NCI-H2196 (cell line): Measurements from ENCODE around the gene FLNC.

Experiments used
- DNase-seq: peaks from one replicate; lab custom pipeline; 2025; ENCODE audit not compliant: unreplicated experiment; lab: John Stamatoyannopoulos, UW

The FLNC gene

DNA sequence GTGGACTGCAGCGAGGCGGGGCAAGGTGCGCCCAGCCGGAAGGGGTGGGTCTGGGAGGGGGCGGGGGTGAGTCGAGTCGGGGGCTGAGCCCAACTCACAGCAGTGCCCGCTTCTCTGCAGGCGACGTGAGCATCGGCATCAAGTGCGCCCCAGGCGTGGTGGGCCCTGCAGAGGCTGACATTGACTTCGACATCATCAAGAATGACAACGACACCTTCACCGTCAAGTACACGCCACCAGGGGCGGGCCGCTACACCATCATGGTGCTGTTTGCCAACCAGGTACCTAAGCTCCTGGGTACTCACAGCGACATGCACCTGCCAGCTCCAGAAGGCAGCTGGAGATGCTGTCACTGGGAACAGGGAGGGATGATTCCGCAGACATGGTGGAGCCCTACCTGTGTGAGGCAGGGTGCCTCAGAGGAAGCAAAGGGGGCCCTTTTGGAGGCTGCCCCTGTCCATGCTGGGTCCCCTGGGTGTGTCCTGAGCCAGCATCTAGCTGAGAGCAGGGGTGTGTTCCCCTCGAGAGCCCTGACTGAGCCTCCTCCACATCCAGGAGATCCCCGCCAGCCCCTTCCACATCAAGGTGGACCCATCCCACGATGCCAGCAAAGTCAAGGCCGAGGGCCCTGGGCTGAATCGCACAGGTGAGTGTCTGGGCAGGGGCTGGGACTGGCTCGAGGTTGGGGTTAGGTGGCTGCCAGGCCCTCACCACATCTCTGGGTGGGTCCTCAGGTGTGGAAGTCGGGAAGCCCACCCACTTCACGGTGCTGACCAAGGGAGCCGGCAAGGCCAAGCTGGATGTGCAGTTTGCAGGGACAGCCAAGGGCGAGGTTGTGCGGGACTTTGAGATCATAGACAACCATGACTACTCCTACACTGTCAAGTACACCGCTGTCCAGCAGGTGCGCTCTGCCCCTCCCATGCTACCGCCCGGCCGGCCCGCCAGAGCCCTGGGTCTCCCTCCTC, 12.8 kb downstream of the FLNC start:
- peak; percentile 23 for DNase-seq

GRCh38 chr7:128843938-128844621, 13.9 kb downstream of the FLNC start:
- no peak for DNase-seq

DNA sequence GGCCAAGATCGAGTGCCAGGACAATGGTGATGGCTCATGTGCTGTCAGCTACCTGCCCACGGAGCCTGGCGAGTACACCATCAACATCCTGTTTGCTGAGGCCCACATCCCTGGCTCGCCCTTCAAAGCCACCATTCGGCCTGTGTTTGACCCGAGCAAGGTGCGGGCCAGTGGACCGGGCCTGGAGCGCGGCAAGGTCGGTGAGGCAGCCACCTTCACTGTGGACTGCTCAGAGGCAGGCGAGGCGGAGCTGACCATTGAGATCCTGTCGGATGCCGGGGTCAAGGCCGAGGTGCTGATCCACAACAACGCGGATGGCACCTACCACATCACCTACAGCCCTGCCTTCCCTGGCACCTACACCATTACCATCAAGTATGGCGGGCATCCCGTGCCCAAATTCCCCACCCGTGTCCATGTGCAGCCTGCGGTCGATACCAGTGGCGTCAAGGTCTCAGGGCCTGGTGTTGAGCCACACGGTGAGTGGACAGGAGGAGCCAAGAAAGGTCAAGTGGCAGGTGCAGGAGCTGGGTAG, 14.6 kb downstream of the FLNC start:
- no peak for DNase-seq

GRCh38 chr7:128845475-128845874, 15.3 kb downstream of the FLNC start:
- no peak for DNase-seq

DNA sequence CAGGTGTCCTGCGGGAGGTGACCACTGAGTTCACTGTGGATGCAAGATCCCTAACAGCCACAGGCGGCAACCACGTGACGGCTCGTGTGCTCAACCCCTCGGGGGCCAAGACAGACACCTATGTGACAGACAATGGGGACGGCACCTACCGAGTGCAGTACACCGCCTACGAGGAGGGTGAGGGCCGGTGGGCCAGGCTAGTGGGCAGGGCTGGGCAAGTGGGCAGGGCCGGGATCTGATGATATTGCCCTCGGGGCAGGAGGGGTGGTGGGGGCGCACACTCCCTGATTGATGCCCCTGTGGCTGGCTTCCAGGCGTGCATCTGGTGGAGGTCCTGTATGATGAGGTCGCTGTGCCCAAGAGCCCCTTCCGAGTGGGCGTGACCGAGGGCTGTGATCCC, 15.8 kb downstream of the FLNC start:
- no peak for DNase-seq

DNA sequence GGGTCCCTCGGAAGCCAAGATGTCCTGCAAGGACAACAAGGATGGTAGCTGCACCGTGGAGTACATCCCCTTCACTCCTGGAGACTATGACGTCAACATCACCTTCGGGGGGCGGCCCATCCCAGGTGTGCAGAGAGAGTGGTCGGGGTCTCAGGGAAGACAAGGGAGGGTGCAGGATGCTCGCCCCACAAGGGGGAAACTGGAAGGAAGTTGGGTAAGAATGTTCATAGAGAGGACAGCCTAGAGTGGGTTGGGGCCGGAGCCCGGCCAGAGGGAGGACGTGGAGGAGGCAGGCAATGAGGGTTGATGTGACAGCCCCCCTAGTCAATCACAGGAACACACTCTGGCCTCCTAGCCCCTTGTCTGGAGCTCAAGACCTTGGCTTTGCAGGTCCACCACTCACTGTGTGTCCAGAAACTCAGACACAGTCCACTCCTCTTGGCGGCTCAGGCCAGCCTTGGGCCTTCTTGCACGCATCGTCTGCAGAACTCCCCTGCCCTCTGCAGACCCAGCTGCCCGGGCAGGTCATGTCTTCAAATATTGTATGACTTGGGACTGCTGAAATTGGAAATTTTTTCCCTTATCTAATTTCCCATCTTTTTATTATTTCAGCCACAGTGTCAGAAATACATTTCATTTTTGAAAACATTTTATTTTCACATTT, 16.7 kb downstream of the FLNC start:
- DNase-seq = no peak

DNA sequence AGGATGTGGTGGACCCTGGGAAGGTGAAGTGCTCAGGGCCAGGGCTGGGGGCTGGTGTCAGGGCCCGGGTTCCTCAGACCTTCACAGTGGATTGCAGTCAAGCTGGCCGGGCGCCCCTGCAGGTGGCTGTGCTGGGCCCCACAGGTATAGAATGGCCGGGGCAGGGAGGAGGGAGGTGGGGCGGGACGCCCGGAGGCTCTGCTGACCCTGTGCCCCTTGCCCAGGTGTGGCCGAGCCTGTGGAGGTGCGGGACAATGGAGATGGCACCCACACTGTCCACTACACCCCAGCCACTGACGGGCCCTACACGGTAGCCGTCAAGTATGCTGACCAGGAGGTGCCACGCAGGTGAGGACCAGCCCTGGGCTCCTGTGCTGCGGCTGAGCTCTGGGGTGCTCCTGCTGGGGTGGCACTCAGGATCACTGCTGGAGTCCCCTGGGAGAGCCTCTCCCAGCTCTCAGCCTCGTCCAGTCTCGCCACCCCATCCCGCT, 17.6 kb downstream of the FLNC start:
- no peak for DNase-seq

- no peak for DNase-seq
Measured at GRCh38 chr7:128848289-128849155, 18.3 kb downstream of the FLNC start.

- DNase-seq = no peak
Measured at GRCh38 chr7:128849156-128849515, 18.9 kb downstream of the FLNC start.

- DNase-seq = no peak
Measured at GRCh38 chr7:128849804-128850490, 19.7 kb downstream of the FLNC start.

DNA sequence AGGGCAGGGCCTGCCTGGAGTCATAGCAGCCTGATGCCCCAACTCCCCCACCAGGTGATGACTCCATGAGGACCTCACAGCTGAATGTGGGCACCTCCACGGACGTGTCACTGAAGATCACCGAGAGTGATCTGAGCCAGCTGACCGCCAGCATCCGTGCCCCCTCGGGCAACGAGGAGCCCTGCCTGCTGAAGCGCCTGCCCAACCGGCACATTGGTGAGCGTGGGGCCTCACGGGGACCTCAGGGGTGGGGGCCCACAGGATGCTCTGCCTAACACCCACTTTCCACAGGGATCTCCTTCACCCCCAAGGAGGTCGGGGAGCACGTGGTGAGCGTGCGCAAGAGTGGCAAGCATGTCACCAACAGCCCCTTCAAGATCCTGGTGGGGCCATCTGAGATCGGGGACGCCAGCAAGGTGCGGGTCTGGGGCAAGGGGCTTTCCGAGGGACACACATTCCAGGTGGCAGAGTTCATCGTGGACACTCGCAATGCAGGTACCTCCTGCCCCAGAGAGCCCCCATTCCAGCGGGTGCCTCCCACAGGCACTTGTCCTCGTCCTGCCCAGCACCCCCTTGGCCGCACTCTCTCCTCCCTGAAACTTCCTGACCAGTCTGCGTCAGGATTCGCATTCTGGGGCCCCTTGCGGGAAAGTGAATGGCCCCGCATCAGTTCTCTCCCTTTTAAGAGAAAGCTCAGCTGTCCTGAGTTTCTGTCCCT, 22.5 kb downstream of the FLNC start:
- DNase-seq = no peak

- DNase-seq = no peak
Measured at GRCh38 chr7:128853799-128854198, 23.6 kb downstream of the FLNC start.

- DNase-seq = no peak
Measured at GRCh38 chr7:128854396-128854795, 24.2 kb downstream of the FLNC start.

DNA sequence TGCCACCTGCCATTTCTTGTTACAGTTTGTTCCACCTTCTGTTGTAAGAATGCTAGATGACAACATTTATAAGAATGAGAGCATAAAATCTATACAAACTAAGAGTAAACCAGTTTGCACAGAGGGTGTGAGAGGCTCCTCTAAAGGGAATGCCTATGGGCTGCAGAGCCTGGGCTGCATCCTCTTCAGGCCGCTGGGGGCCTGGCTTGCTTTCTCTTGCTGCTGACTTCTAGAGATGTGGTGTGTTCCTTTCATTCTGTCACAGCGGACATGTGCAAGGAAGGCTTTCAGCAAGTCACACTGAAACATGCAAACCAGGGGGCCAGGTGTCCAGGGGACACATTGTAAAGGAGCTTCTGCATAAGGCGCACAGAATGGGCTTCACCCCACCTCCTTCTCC, 25.4 kb downstream of the FLNC start:
- DNase-seq = no peak

GRCh38 chr7:128856001-128856718, 26.0 kb downstream of the FLNC start:
- DNase-seq = no peak

DNA sequence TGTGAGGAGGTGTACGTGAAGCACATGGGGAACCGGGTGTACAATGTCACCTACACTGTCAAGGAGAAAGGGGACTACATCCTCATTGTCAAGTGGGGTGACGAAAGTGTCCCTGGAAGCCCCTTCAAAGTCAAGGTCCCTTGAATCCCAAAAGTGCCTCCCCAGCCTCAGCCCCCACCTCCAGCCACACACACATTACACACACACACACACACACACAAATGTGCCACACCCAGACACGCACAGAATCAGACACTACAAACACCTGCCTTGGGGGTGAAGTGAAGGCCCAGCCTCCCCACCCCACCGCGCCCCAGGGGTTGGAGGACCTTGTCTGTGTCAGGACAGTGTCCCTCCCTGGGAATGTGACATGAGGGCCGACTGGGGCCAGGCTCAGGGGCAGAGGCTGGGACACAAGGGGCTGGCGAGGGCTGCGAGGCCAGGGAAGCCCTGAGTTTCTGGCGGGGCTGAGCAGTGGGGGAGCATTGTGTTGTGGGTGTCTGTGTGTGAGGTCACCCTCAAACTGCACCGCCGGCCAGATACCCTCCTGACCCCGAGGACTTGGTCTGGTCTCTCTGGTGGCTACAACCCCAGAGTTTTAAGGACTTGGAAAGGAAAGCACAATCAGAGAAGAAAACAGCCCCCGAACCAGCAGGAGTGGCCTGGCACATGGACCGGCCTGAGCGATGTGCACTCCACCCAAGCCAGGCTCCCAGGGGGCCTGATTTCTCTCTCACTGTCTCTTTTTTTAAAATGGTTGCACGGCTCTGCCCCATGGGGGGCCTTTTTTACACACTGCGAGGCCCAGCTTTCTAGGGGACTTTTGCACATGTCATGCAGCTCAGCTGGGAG, 28.4 kb downstream of the FLNC start:
- no peak for DNase-seq
